HEK293 (cell line): Measurements from ENCODE around the gene MTHFD1L.

Source experiments
- CTCF ChIA-PET: fragments of 350-600 bp; formaldehyde crosslinking; extraction: SDS; loops from one replicate; lab custom pipeline; 2021; ENCODE audit warnings: antibody characterized with exemption; lab: Yijun Ruan, JAX
- POLR2A ChIA-PET: fragments of 300-600 bp; formaldehyde crosslinking; extraction: SDS; loops from one replicate; lab custom pipeline; 2020; ENCODE audit warnings: antibody characterized with exemption, inconsistent platforms; lab: Yijun Ruan, JAX
- H3K27ac ChIP-seq: fragments of 200-500 bp; sonication (Bioruptor generic); 2 replicates; pipeline ENCODE4 v1.5.1; 2014; ENCODE audit warnings: low read depth, low read length, control low read depth, inconsistent platforms; ENCODE audit errors: extremely low read depth
- H3K36me3 ChIP-seq, 2 experiments: fragments of 200-500 bp in 1 of 2; sonication (Bioruptor generic) in 1 of 2; 1 replicate in 1 of 2; 2 replicates in 1 of 2; pipeline ENCODE4 v1.5.1; 2014 to 2017; ENCODE audit warnings: inconsistent platforms in 2 of 2, low read length in 2 of 2; ENCODE audit not compliant: control insufficient read depth in 2 of 2, insufficient read depth in 1 of 2
- H3K4me1 ChIP-seq: fragments of 200-500 bp; sonication (Bioruptor generic); 2 replicates; pipeline ENCODE4 v1.5.1; 2014; ENCODE audit warnings: mild to moderate bottlenecking, low read length, inconsistent platforms; ENCODE audit not compliant: control insufficient read depth, insufficient read depth
- H3K4me3 ChIP-seq: 2 replicates; pipeline ENCODE4 v1.5.1; 2011; ENCODE audit warnings: low read depth, mild to moderate bottlenecking, control low read depth, low read length, moderate library complexity
- H3K9me3 ChIP-seq: fragments of 200-500 bp; sonication (Bioruptor generic); 2 replicates; pipeline ENCODE4 v1.5.1; 2014; ENCODE audit warnings: low read depth, low read length, inconsistent platforms; ENCODE audit not compliant: control insufficient read depth, insufficient read depth
- FEZF1 ChIP-seq: fragments of 450-650 bp; formaldehyde crosslinking; IDR thresholded peaks from 2 replicates; pipeline ENCODE4 v1.5.1; 2016; ENCODE audit warnings: missing biosample characterization, missing genetic modification characterization
- KLF9 ChIP-seq: fragments of 450-650 bp; formaldehyde crosslinking; IDR thresholded peaks from 2 replicates; pipeline ENCODE4 v1.5.1; 2016; ENCODE audit warnings: missing biosample characterization, missing genetic modification characterization, low read depth
- ZBTB1 ChIP-seq: fragments of 450-650 bp; formaldehyde crosslinking; IDR thresholded peaks from 2 replicates; pipeline ENCODE4 v1.5.1; 2016; ENCODE audit warnings: missing biosample characterization, missing genetic modification characterization
- ZBTB17 ChIP-seq: fragments of 450-650 bp; formaldehyde crosslinking; IDR thresholded peaks from 2 replicates; pipeline ENCODE4 v1.5.1; 2016; ENCODE audit warnings: missing biosample characterization, missing genetic modification characterization
- ZBTB8A ChIP-seq: fragments of 450-650 bp; formaldehyde crosslinking; IDR thresholded peaks from 2 replicates; pipeline ENCODE4 v1.5.1; 2016; ENCODE audit warnings: missing biosample characterization, missing genetic modification characterization
- ZFHX2 ChIP-seq: fragments of 450-650 bp; formaldehyde crosslinking; conservative IDR thresholded peaks from 2 replicates; pipeline ENCODE4 v1.5.1; 2016; ENCODE audit warnings: missing biosample characterization, missing genetic modification characterization
- ZFP37 ChIP-seq: fragments of 450-650 bp; formaldehyde crosslinking; IDR thresholded peaks from 2 replicates; pipeline ENCODE4 v1.5.1; 2016; ENCODE audit warnings: missing biosample characterization, missing genetic modification characterization
- ZNF132 ChIP-seq: fragments of 450-650 bp; formaldehyde crosslinking; IDR thresholded peaks from 2 replicates; pipeline ENCODE4 v1.5.1; 2017; ENCODE audit warnings: missing biosample characterization, missing genetic modification characterization, borderline replicate concordance
- ZNF133 ChIP-seq: fragments of 450-650 bp; formaldehyde crosslinking; IDR thresholded peaks from 2 replicates; pipeline ENCODE4 v1.5.1; 2016; ENCODE audit warnings: missing biosample characterization, missing genetic modification characterization
- ZNF138 ChIP-seq: fragments of 450-650 bp; formaldehyde crosslinking; IDR thresholded peaks from 2 replicates; pipeline ENCODE4 v1.5.1; 2016; ENCODE audit warnings: missing biosample characterization, missing genetic modification characterization, borderline replicate concordance
- ZNF211 ChIP-seq: fragments of 450-650 bp; formaldehyde crosslinking; IDR thresholded peaks from 2 replicates; pipeline ENCODE4 v1.5.1; 2016; ENCODE audit warnings: low read depth, missing biosample characterization, missing genetic modification characterization
- ZNF292 ChIP-seq: fragments of 450-650 bp; formaldehyde crosslinking; IDR thresholded peaks from 2 replicates; pipeline ENCODE4 v1.5.1; 2016; ENCODE audit warnings: low read depth, missing biosample characterization, missing genetic modification characterization, borderline replicate concordance
- ZNF48 ChIP-seq: fragments of 450-650 bp; formaldehyde crosslinking; IDR thresholded peaks from 2 replicates; pipeline ENCODE4 v1.5.1; 2016; ENCODE audit warnings: missing biosample characterization, missing genetic modification characterization
- ZNF544 ChIP-seq: fragments of 450-650 bp; formaldehyde crosslinking; IDR thresholded peaks from 2 replicates; pipeline ENCODE4 v1.5.0; 2017; ENCODE audit warnings: missing biosample characterization, missing genetic modification characterization
- ZNF600 ChIP-seq: fragments of 450-650 bp; formaldehyde crosslinking; IDR thresholded peaks from 2 replicates; pipeline ENCODE4 v1.5.1; 2016; ENCODE audit warnings: missing biosample characterization, missing genetic modification characterization
- TF ChIP-seq, protein P1 (sequence below): fragments of 450-650 bp; IDR thresholded peaks from 2 replicates; pipeline ENCODE4 v1.5.1; 2018; ENCODE audit warnings: missing biosample characterization, mild to moderate bottlenecking, missing genetic modification characterization
- TF ChIP-seq, protein P2 (sequence below): fragments of 450-650 bp; formaldehyde crosslinking; IDR thresholded peaks from 2 replicates; pipeline ENCODE4 v1.5.1; 2016; ENCODE audit warnings: missing biosample characterization, missing genetic modification characterization
- TF ChIP-seq, protein P3 (sequence below): fragments of 450-650 bp; formaldehyde crosslinking; IDR thresholded peaks from 2 replicates; pipeline ENCODE4 v1.5.1; 2016; ENCODE audit warnings: missing biosample characterization, missing genetic modification characterization, borderline replicate concordance

MTHFD1L gene

DNA sequence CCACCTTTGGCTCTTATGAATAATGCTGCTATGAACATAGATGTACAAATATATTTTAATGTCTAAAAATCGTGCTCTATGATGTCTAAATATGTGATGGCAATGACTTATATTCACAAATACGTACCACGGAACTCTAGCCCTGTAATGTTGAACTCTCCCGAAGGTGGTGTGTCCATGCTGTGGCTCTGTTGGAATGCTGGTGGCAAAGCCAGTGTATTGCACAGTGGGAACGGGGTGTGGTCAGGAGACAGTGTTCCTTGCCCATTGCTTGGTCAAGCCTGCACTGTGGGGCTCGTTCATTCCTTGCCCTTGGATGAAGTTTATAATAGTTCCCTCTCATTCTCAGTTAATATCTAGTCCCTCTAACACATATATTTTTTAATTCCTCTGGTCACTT, 109.6 kb downstream of the MTHFD1L start:
- CTCF ChIA-PET = interaction anchor here (0.7 kb wide), 1 partner anchor 280 kb away, joined by 3 read pairs; no protein-coding TSS in a partner anchor
- H3K9me3 ChIP-seq = no peaks in the 10 kb centered on the region
- H3K36me3 ChIP-seq = peaks cover 0 to 18% of the 10 kb centered on the region in 2 experiments; a peak in 2 of 3 replicates
- no peak overlapping the region for H3K4me3 ChIP-seq
- POLR2A ChIA-PET = no interaction called here
- no peaks in the 10 kb centered on the region for H3K4me1 ChIP-seq
- H3K27ac ChIP-seq = no peak overlapping the region
- TF ChIP-seq, protein P1, sequence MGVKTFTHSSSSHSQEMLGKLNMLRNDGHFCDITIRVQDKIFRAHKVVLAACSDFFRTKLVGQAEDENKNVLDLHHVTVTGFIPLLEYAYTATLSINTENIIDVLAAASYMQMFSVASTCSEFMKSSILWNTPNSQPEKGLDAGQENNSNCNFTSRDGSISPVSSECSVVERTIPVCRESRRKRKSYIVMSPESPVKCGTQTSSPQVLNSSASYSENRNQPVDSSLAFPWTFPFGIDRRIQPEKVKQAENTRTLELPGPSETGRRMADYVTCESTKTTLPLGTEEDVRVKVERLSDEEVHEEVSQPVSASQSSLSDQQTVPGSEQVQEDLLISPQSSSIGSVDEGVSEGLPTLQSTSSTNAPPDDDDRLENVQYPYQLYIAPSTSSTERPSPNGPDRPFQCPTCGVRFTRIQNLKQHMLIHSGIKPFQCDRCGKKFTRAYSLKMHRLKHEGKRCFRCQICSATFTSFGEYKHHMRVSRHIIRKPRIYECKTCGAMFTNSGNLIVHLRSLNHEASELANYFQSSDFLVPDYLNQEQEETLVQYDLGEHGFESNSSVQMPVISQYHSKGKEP (tag by site-specific recombination) = no peak
- no peak for TF ChIP-seq ZNF132 (tag by site-specific recombination)
- no peak for TF ChIP-seq ZNF544 (tag by site-specific recombination)
- TF ChIP-seq KLF9 (tag by site-specific recombination) = no peak
- TF ChIP-seq ZFHX2 = no peak
- TF ChIP-seq ZBTB1 (tag by site-specific recombination) = no peak
- TF ChIP-seq ZBTB8A (tag by site-specific recombination) = no peak
- no peak for TF ChIP-seq ZNF48 (tag by site-specific recombination)
- TF ChIP-seq ZFP37 (tag by site-specific recombination) = no peak
- no peak for TF ChIP-seq ZNF600 (tag by site-specific recombination)
- TF ChIP-seq, protein P2, sequence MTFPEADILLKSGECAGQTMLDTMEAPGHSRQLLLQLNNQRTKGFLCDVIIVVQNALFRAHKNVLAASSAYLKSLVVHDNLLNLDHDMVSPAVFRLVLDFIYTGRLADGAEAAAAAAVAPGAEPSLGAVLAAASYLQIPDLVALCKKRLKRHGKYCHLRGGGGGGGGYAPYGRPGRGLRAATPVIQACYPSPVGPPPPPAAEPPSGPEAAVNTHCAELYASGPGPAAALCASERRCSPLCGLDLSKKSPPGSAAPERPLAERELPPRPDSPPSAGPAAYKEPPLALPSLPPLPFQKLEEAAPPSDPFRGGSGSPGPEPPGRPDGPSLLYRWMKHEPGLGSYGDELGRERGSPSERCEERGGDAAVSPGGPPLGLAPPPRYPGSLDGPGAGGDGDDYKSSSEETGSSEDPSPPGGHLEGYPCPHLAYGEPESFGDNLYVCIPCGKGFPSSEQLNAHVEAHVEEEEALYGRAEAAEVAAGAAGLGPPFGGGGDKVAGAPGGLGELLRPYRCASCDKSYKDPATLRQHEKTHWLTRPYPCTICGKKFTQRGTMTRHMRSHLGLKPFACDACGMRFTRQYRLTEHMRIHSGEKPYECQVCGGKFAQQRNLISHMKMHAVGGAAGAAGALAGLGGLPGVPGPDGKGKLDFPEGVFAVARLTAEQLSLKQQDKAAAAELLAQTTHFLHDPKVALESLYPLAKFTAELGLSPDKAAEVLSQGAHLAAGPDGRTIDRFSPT (tag by site-specific recombination) = no peak
- TF ChIP-seq FEZF1 (tag by site-specific recombination) = no peak
- TF ChIP-seq ZNF211 (tag by site-specific recombination) = no peak
- TF ChIP-seq ZNF133 (tag by site-specific recombination) = no peak
- TF ChIP-seq, protein P3, sequence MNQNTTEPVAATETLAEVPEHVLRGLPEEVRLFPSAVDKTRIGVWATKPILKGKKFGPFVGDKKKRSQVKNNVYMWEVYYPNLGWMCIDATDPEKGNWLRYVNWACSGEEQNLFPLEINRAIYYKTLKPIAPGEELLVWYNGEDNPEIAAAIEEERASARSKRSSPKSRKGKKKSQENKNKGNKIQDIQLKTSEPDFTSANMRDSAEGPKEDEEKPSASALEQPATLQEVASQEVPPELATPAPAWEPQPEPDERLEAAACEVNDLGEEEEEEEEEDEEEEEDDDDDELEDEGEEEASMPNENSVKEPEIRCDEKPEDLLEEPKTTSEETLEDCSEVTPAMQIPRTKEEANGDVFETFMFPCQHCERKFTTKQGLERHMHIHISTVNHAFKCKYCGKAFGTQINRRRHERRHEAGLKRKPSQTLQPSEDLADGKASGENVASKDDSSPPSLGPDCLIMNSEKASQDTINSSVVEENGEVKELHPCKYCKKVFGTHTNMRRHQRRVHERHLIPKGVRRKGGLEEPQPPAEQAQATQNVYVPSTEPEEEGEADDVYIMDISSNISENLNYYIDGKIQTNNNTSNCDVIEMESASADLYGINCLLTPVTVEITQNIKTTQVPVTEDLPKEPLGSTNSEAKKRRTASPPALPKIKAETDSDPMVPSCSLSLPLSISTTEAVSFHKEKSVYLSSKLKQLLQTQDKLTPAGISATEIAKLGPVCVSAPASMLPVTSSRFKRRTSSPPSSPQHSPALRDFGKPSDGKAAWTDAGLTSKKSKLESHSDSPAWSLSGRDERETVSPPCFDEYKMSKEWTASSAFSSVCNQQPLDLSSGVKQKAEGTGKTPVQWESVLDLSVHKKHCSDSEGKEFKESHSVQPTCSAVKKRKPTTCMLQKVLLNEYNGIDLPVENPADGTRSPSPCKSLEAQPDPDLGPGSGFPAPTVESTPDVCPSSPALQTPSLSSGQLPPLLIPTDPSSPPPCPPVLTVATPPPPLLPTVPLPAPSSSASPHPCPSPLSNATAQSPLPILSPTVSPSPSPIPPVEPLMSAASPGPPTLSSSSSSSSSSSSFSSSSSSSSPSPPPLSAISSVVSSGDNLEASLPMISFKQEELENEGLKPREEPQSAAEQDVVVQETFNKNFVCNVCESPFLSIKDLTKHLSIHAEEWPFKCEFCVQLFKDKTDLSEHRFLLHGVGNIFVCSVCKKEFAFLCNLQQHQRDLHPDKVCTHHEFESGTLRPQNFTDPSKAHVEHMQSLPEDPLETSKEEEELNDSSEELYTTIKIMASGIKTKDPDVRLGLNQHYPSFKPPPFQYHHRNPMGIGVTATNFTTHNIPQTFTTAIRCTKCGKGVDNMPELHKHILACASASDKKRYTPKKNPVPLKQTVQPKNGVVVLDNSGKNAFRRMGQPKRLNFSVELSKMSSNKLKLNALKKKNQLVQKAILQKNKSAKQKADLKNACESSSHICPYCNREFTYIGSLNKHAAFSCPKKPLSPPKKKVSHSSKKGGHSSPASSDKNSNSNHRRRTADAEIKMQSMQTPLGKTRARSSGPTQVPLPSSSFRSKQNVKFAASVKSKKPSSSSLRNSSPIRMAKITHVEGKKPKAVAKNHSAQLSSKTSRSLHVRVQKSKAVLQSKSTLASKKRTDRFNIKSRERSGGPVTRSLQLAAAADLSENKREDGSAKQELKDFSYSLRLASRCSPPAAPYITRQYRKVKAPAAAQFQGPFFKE (tag by site-specific recombination) = no peak
- no peak for TF ChIP-seq ZBTB17 (tag by site-specific recombination)

DNA sequence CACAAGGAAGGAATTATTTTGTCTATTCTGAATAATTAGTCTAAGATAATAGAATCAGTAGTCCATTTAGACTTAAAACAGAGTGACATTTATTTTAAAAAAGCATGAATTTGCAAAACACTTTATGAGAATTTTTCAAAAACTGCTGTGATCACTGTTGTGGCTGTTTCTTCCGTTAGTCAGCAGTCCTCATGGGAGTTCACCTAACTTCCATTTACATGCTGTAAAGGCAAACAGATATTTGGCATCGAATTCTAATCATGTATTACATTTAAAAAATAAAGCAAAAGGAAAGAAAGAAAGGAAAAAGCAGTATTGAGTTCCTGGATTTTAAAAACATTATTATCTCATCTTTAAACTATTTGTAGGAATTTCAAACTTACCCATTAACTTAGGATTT, 111.8 kb downstream of the MTHFD1L start:
- peaks cover 0 to 18% of the 10 kb centered on the region in 2 experiments; a peak in 2 of 3 replicates for H3K36me3 ChIP-seq
- CTCF ChIA-PET = interaction anchor here (0.6 kb wide), 1 partner anchor 9 kb away, joined by 3 read pairs; no protein-coding TSS in a partner anchor
- no peak overlapping the region for H3K4me3 ChIP-seq
- no peaks in the 10 kb centered on the region for H3K9me3 ChIP-seq
- POLR2A ChIA-PET = no interaction called here
- H3K4me1 ChIP-seq = no peaks in the 10 kb centered on the region
- no peak overlapping the region for H3K27ac ChIP-seq
- TF ChIP-seq ZNF138 (no peak), ZNF292 (tag by site-specific recombination) (no peak)
- TF ChIP-seq, protein P3 (tag by site-specific recombination) = no peak
